HEK293 (cell line): ENCODE data around the gene ATP23.

Source experiments
- ATF2 ChIP-seq: fragments of 450-650 bp; formaldehyde crosslinking; IDR thresholded peaks from 2 replicates; pipeline ENCODE4 v1.5.1; 2016; ENCODE audit warnings: missing biosample characterization, missing genetic modification characterization, low read depth
- ELK4 ChIP-seq: IDR thresholded peaks from 2 replicates; pipeline ENCODE4 v1.6.1; 2011; ENCODE audit warnings: mild to moderate bottlenecking, low read depth, low read length, borderline replicate concordance
- HIC1 ChIP-seq: fragments of 450-650 bp; formaldehyde crosslinking; IDR thresholded peaks from 2 replicates; pipeline ENCODE4 v1.5.1; 2016; ENCODE audit warnings: missing biosample characterization, missing genetic modification characterization
- HOXA7 ChIP-seq: sonication (generic); formaldehyde crosslinking; IDR thresholded peaks from 2 replicates; pipeline ENCODE4 v1.8.1; 2022; ENCODE audit warnings: missing genetic modification reagents, borderline replicate concordance
- HOXD13 ChIP-seq: sonication (generic); formaldehyde crosslinking; IDR thresholded peaks from 2 replicates; pipeline ENCODE4 v1.8.0; 2022; ENCODE audit warnings: missing genetic modification reagents, borderline replicate concordance
- KLF1 ChIP-seq: fragments of 450-650 bp; formaldehyde crosslinking; IDR thresholded peaks from 2 replicates; pipeline ENCODE4 v1.5.1; 2016; ENCODE audit warnings: missing biosample characterization, missing genetic modification characterization
- KLF8 ChIP-seq: fragments of 450-650 bp; formaldehyde crosslinking; IDR thresholded peaks from 2 replicates; pipeline ENCODE4 v1.5.1; 2016; ENCODE audit warnings: missing biosample characterization, missing genetic modification characterization
- PRDM1 ChIP-seq: fragments of 450-650 bp; formaldehyde crosslinking; IDR thresholded peaks from 2 replicates; pipeline ENCODE4; 2016; ENCODE audit warnings: missing biosample characterization, missing genetic modification characterization
- SALL2 ChIP-seq: fragments of 450-650 bp; formaldehyde crosslinking; IDR thresholded peaks from 2 replicates; pipeline ENCODE4 v1.5.0; 2017; ENCODE audit warnings: missing biosample characterization, mild to moderate bottlenecking, missing genetic modification characterization, borderline replicate concordance
- TCF7L2 ChIP-seq: IDR thresholded peaks from 2 replicates; pipeline ENCODE4 v1.6.1; 2011; ENCODE audit warnings: low read depth, mild to moderate bottlenecking, inconsistent platforms, low read length, moderate library complexity, borderline replicate concordance
- YY2 ChIP-seq: fragments of 450-650 bp; formaldehyde crosslinking; IDR thresholded peaks from 2 replicates; pipeline ENCODE4 v1.5.1; 2016; ENCODE audit warnings: missing biosample characterization, missing genetic modification characterization
- ZFHX2 ChIP-seq: fragments of 450-650 bp; formaldehyde crosslinking; conservative IDR thresholded peaks from 2 replicates; pipeline ENCODE4 v1.5.1; 2016; ENCODE audit warnings: missing biosample characterization, missing genetic modification characterization
- ZNF140 ChIP-seq: fragments of 450-650 bp; formaldehyde crosslinking; IDR thresholded peaks from 2 replicates; pipeline ENCODE4 v1.5.1; 2016; ENCODE audit warnings: missing biosample characterization, missing genetic modification characterization
- ZNF148 ChIP-seq: fragments of 450-650 bp; formaldehyde crosslinking; IDR thresholded peaks from 2 replicates; pipeline ENCODE4 v1.5.0; 2017; ENCODE audit warnings: missing biosample characterization, missing genetic modification characterization, borderline replicate concordance
- ZNF169 ChIP-seq: fragments of 450-650 bp; formaldehyde crosslinking; IDR thresholded peaks from 2 replicates; pipeline ENCODE4 v1.5.1; 2016; ENCODE audit warnings: missing biosample characterization, missing genetic modification characterization
- ZNF23 ChIP-seq: fragments of 450-650 bp; formaldehyde crosslinking; IDR thresholded peaks from 2 replicates; pipeline ENCODE4 v1.5.1; 2016; ENCODE audit warnings: missing biosample characterization, missing genetic modification characterization, borderline replicate concordance
- ZNF24 ChIP-seq: fragments of 450-650 bp; formaldehyde crosslinking; IDR thresholded peaks from 2 replicates; pipeline ENCODE4 v1.5.1; 2016; ENCODE audit warnings: missing biosample characterization, missing genetic modification characterization
- ZNF248 ChIP-seq: fragments of 450-650 bp; formaldehyde crosslinking; IDR thresholded peaks from 2 replicates; pipeline ENCODE4 v1.5.1; 2017; ENCODE audit warnings: missing biosample characterization, missing genetic modification characterization
- ZNF324 ChIP-seq: fragments of 450-650 bp; formaldehyde crosslinking; IDR thresholded peaks from 2 replicates; pipeline ENCODE4 v1.5.1; 2016; ENCODE audit warnings: missing biosample characterization, missing genetic modification characterization
- ZNF394 ChIP-seq: fragments of 450-650 bp; formaldehyde crosslinking; IDR thresholded peaks from 2 replicates; pipeline ENCODE4 v1.5.1; 2016; ENCODE audit warnings: missing biosample characterization, missing genetic modification characterization, mild to moderate bottlenecking, moderate library complexity, borderline replicate concordance
- ZNF433 ChIP-seq: fragments of 450-650 bp; formaldehyde crosslinking; IDR thresholded peaks from 2 replicates; pipeline ENCODE4 v1.5.1; 2016; ENCODE audit warnings: missing biosample characterization, missing genetic modification characterization, low read depth
- ZNF544 ChIP-seq: fragments of 450-650 bp; formaldehyde crosslinking; IDR thresholded peaks from 2 replicates; pipeline ENCODE4 v1.5.0; 2017; ENCODE audit warnings: missing biosample characterization, missing genetic modification characterization
- ZNF549 ChIP-seq: fragments of 450-650 bp; IDR thresholded peaks from 2 replicates; pipeline ENCODE4 v1.5.1; 2018; ENCODE audit warnings: missing biosample characterization, missing genetic modification characterization, mild to moderate bottlenecking, inconsistent platforms, moderate library complexity
- ZNF558 ChIP-seq: fragments of 450-650 bp; formaldehyde crosslinking; IDR thresholded peaks from 2 replicates; pipeline ENCODE4 v1.5.1; 2016; ENCODE audit warnings: missing biosample characterization, missing genetic modification characterization
- ZNF571 ChIP-seq: fragments of 450-650 bp; formaldehyde crosslinking; IDR thresholded peaks from 2 replicates; pipeline ENCODE4 v1.5.0; 2017; ENCODE audit warnings: missing biosample characterization, missing genetic modification characterization
- ZNF580 ChIP-seq: fragments of 450-650 bp; formaldehyde crosslinking; IDR thresholded peaks from 2 replicates; pipeline ENCODE4 v1.5.1; 2016; ENCODE audit warnings: missing biosample characterization, missing genetic modification characterization
- ZNF626 ChIP-seq: fragments of 450-650 bp; sonication (Bioruptor Pico); formaldehyde crosslinking; IDR thresholded peaks from 2 replicates; pipeline ENCODE4 v1.5.1; 2018; ENCODE audit warnings: missing biosample characterization, missing genetic modification characterization, inconsistent platforms
- ZNF677 ChIP-seq: fragments of 450-650 bp; IDR thresholded peaks from 2 replicates; pipeline ENCODE4 v1.5.0; 2018; ENCODE audit warnings: missing biosample characterization, mild to moderate bottlenecking, missing genetic modification characterization, moderate library complexity
- ZNF704 ChIP-seq: fragments of 450-650 bp; formaldehyde crosslinking; IDR thresholded peaks from 2 replicates; pipeline ENCODE4 v1.5.1; 2016; ENCODE audit warnings: missing biosample characterization, missing genetic modification characterization
- ZNF792 ChIP-seq: fragments of 450-650 bp; formaldehyde crosslinking; IDR thresholded peaks from 2 replicates; pipeline ENCODE4 v1.5.1; 2016; ENCODE audit warnings: missing biosample characterization, missing genetic modification characterization
- ZNF843 ChIP-seq: fragments of 450-650 bp; formaldehyde crosslinking; IDR thresholded peaks from 2 replicates; pipeline ENCODE4 v1.5.1; 2016; ENCODE audit warnings: missing biosample characterization, missing genetic modification characterization
- ZXDB ChIP-seq: fragments of 450-650 bp; formaldehyde crosslinking; IDR thresholded peaks from 2 replicates; pipeline ENCODE4 v1.5.1; 2016; ENCODE audit warnings: missing biosample characterization, missing genetic modification characterization

Gene ATP23

GRCh38 chr12:57941165-57941894 is at the start of gene ATP23 (continued):
- TF ChIP-seq HIC1 (tag by site-specific recombination) (no peak), ZNF324 (tag by site-specific recombination) (no peak; the same call in 1 of the 2 replicates), ZNF677 (tag by site-specific recombination) (no peak), ZNF148 (tag by site-specific recombination) (no peak), ZNF558 (no peak), ZFHX2 (tag by site-specific recombination) (peak; percentile 75; the same call in 1 of the 2 replicates), ZNF544 (tag by site-specific recombination) (no peak), HOXA7 (no peak), ZNF433 (no peak), TCF7L2 (no peak), YY2 (tag by site-specific recombination) (peak; percentile 13; the same call in 1 of the 2 replicates), ZNF140 (tag by site-specific recombination) (no peak), ZNF626 (tag by site-specific recombination) (no peak), PRDM1 (tag by site-specific recombination) (peak; percentile 3; the same call in 1 of the 2 replicates), ZNF24 (tag by site-specific recombination) (0 out of 2 replicates have a peak, but pooled peaks have one; percentile 34), ZNF549 (tag by site-specific recombination) (no peak), ZNF792 (tag by site-specific recombination) (no peak), ELK4 (no peak), KLF8 (tag by site-specific recombination) (peak; percentile 36; the same call in 1 of the 2 replicates), KLF1 (tag by site-specific recombination) (peak; percentile 42), ZNF23 (tag by site-specific recombination) (no peak), HOXD13 (CRISPR knock-in tag) (no peak), ZNF580 (no peak), ZNF843 (tag by site-specific recombination) (no peak), ZNF704 (tag by site-specific recombination) (no peak), ATF2 (tag by site-specific recombination) (no peak), ZNF248 (tag by site-specific recombination) (no peak), ZNF394 (tag by site-specific recombination) (peak; percentile 96), ZNF571 (tag by site-specific recombination) (no peak), SALL2 (no peak), ZNF169 (tag by site-specific recombination) (no peak), ZXDB (tag by site-specific recombination) (peak; percentile 12; the same call in 1 of the 2 replicates)
